Activated naive CD8-positive, alpha-beta T cell (primary cell): Measurements from ENCODE around the gene NFKBIL1.

Source experiments
- H3K27ac Mint-ChIP-seq: one replicate; pipeline ENCODE4 v1.8.0; 2021; ENCODE audit warnings: mixed read lengths
- H3K27me3 Mint-ChIP-seq: one replicate; pipeline ENCODE4 v1.8.0; 2021; ENCODE audit warnings: mixed read lengths
- H3K36me3 Mint-ChIP-seq: one replicate; pipeline ENCODE4 v1.8.0; 2021; ENCODE audit warnings: mixed read lengths
- H3K4me1 Mint-ChIP-seq: one replicate; pipeline ENCODE4 v1.8.0; 2021; ENCODE audit warnings: low read depth, mixed read lengths
- H3K4me3 Mint-ChIP-seq: one replicate; pipeline ENCODE4 v1.8.0; 2021; ENCODE audit warnings: mild to moderate bottlenecking, mixed read lengths
- H3K9me3 Mint-ChIP-seq: one replicate; pipeline ENCODE4 v1.8.0; 2021; ENCODE audit warnings: low read depth, mixed read lengths

The NFKBIL1 gene

GRCh38 chr6:31567531-31568370, 20.3 kb downstream of the NFKBIL1 start:
- Mint-ChIP-seq H3K27me3 (no peaks in the 10 kb centered on the region), H3K27ac (peak overlapping the region; percentile 99), H3K4me3 (peak overlapping the region; percentile 81), H3K9me3 (no peaks in the 10 kb centered on the region), H3K4me1 (peaks cover 78% of the 10 kb centered on the region), H3K36me3 (peaks cover 10% of the 10 kb centered on the region)

- Mint-ChIP-seq H3K4me3 (peak overlapping the region; percentile 81), H3K27ac (peak overlapping the region; percentile 99), H3K4me1 (peaks cover 77% of the 10 kb centered on the region), H3K9me3 (no peaks in the 10 kb centered on the region), H3K27me3 (no peaks in the 10 kb centered on the region), H3K36me3 (peaks cover 8% of the 10 kb centered on the region)
Observed at GRCh38 chr6:31568537-31568961, 21.1 kb downstream of the NFKBIL1 start.

- Mint-ChIP-seq H3K27ac (peak overlapping the region; percentile 99), H3K27me3 (no peaks in the 10 kb centered on the region), H3K36me3 (peaks cover 4% of the 10 kb centered on the region), H3K4me3 (peak overlapping the region; percentile 100), H3K9me3 (no peaks in the 10 kb centered on the region), H3K4me1 (peaks cover 82% of the 10 kb centered on the region)
Observed at GRCh38 chr6:31569861-31570536, 22.6 kb downstream of the NFKBIL1 start.

- peak within 1 kb of the TSS; percentile 99 for H3K27ac Mint-ChIP-seq
- peak within 1 kb of the TSS; percentile 100 for H3K4me3 Mint-ChIP-seq
Observed at GRCh38 chr6:31572041-31572911, 24.9 kb downstream of the NFKBIL1 start, which contains the start of gene LTA. Gene LTA, plus strand, starts transcription at chr6:31572289. Its CDS starts 454 bp downstream, at chr6:31572743.

GRCh38 chr6:31573239-31574105, 26.1 kb downstream of the NFKBIL1 start:
- Mint-ChIP-seq H3K9me3 (no peaks in the 10 kb centered on the region), H3K36me3 (peaks cover 18% of the 10 kb centered on the region), H3K4me1 (peaks cover 78% of the 10 kb centered on the region), H3K27ac (peak overlapping the region; percentile 99), H3K4me3 (peak overlapping the region; percentile 100), H3K27me3 (no peaks in the 10 kb centered on the region)

More at GRCh38 chr6:31572041-31572911, 24.9 kb downstream of the NFKBIL1 start, which contains the start of gene LTA:
- Mint-ChIP-seq H3K27me3 (no peaks in the 10 kb centered on the region), H3K4me1 (peaks cover 86% of the 10 kb centered on the region), H3K9me3 (no peaks in the 10 kb centered on the region), H3K36me3 (peaks cover 18% of the 10 kb centered on the region)

- no peaks in the 10 kb centered on the region for H3K9me3 Mint-ChIP-seq
- H3K27ac Mint-ChIP-seq: peak overlapping the region; percentile 99
- no peaks in the 10 kb centered on the region for H3K27me3 Mint-ChIP-seq
- peaks cover 75% of the 10 kb centered on the region for H3K4me1 Mint-ChIP-seq
- H3K4me3 Mint-ChIP-seq: peak overlapping the region; percentile 100
- H3K36me3 Mint-ChIP-seq: peaks cover 18% of the 10 kb centered on the region
Observed at GRCh38 chr6:31574106-31575061, 27.0 kb downstream of the NFKBIL1 start.

GRCh38 chr6:31575335-31575901, 28.0 kb downstream of the NFKBIL1 start, which contains the start of gene TNF:
Gene TNF, plus strand, starts transcription at chr6:31575565. Its CDS starts 177 bp downstream, at chr6:31575742.
- Mint-ChIP-seq H3K9me3 (no peaks in the 10 kb centered on the region), H3K4me3 (peak within 1 kb of the TSS; percentile 100), H3K27ac (peak within 1 kb of the TSS; percentile 99), H3K4me1 (peaks cover 71% of the 10 kb centered on the region), H3K36me3 (peaks cover 19% of the 10 kb centered on the region), H3K27me3 (no peaks in the 10 kb centered on the region)

GRCh38 chr6:31575952-31576685, 28.7 kb downstream of the NFKBIL1 start:
- H3K4me1 Mint-ChIP-seq: peaks cover 67% of the 10 kb centered on the region
- peak overlapping the region; percentile 100 for H3K4me3 Mint-ChIP-seq
- H3K9me3 Mint-ChIP-seq: no peaks in the 10 kb centered on the region
- peak overlapping the region; percentile 99 for H3K27ac Mint-ChIP-seq
- peaks cover 21% of the 10 kb centered on the region for H3K36me3 Mint-ChIP-seq
- no peaks in the 10 kb centered on the region for H3K27me3 Mint-ChIP-seq

- Mint-ChIP-seq H3K4me3 (peak overlapping the region; percentile 100), H3K9me3 (no peaks in the 10 kb centered on the region), H3K27me3 (no peaks in the 10 kb centered on the region), H3K36me3 (peaks cover 21% of the 10 kb centered on the region), H3K27ac (peak overlapping the region; percentile 99), H3K4me1 (peaks cover 62% of the 10 kb centered on the region)
Observed at GRCh38 chr6:31576897-31577578, 29.6 kb downstream of the NFKBIL1 start.

GRCh38 chr6:31577579-31577966, 30.2 kb downstream of the NFKBIL1 start:
- peaks cover 19% of the 10 kb centered on the region for H3K36me3 Mint-ChIP-seq
- no peaks in the 10 kb centered on the region for H3K9me3 Mint-ChIP-seq
- no peaks in the 10 kb centered on the region for H3K27me3 Mint-ChIP-seq
- H3K4me3 Mint-ChIP-seq: peak overlapping the region; percentile 100
- no peak overlapping the region for H3K27ac Mint-ChIP-seq
- H3K4me1 Mint-ChIP-seq: peaks cover 61% of the 10 kb centered on the region

- Mint-ChIP-seq H3K36me3 (peaks cover 21% of the 10 kb centered on the region), H3K9me3 (no peaks in the 10 kb centered on the region), H3K27ac (peak overlapping the region; percentile 87), H3K4me3 (peak overlapping the region; percentile 95), H3K27me3 (no peaks in the 10 kb centered on the region), H3K4me1 (peaks cover 60% of the 10 kb centered on the region)
Observed at GRCh38 chr6:31578184-31579118, 31.0 kb downstream of the NFKBIL1 start.
